Dedifferentiated amniotic fluid mesenchymal stem cell (primary cell): ENCODE results near the gene DCTN4.
A peak's percentile ranks its signal among the peaks of the same experiment; 100 is the strongest.

Experiments
- DNase-seq: peaks from one replicate; pipeline ENCODE4 v3.0.0-alpha.2; 2016; ENCODE audit errors: extremely low spot score

DCTN4 gene

GRCh38 chr5:150740992-150741391, 17.8 kb downstream of the DCTN4 start:
- DNase-seq = no peak

- no peak for DNase-seq
Measured at GRCh38 chr5:150738862-150739261, 20.0 kb downstream of the DCTN4 start.

- no peak for DNase-seq
Measured at GRCh38 chr5:150734579-150735384, 24.0 kb downstream of the DCTN4 start.

GRCh38 chr5:150731669-150732242, 27.1 kb downstream of the DCTN4 start:
- DNase-seq = no peak

GRCh38 chr5:150729859-150730258, 29.0 kb downstream of the DCTN4 start:
- no peak for DNase-seq

GRCh38 chr5:150723845-150724244, 35.0 kb downstream of the DCTN4 start:
- no peak for DNase-seq

GRCh38 chr5:150710165-150710564, 48.7 kb downstream of the DCTN4 start:
- no peak for DNase-seq

- DNase-seq = no peak
Measured at GRCh38 chr5:150706776-150707390, 51.9 kb downstream of the DCTN4 start.

- no peak for DNase-seq
Measured at GRCh38 chr5:150703762-150704161, 55.1 kb downstream of the DCTN4 start.

- DNase-seq = peak; percentile 85
Measured at GRCh38 chr5:150700594-150701377, 58.0 kb downstream of the DCTN4 start, which contains the start of gene RBM22. RBM22 (minus strand) TSS chr5:150701062; CDS start chr5:150700985, 77 bp downstream.

GRCh38 chr5:150700246-150700593, 58.6 kb downstream of the DCTN4 start:
- DNase-seq = peak; percentile 17

- peak; percentile 28 for DNase-seq
Measured at GRCh38 chr5:150694612-150695011, 64.2 kb downstream of the DCTN4 start.

- no peak for DNase-seq
Measured at GRCh38 chr5:150692276-150692675, 66.5 kb downstream of the DCTN4 start.

- no peak for DNase-seq
Measured at GRCh38 chr5:150690760-150691159, 68.1 kb downstream of the DCTN4 start.

GRCh38 chr5:150689120-150689519, 69.7 kb downstream of the DCTN4 start:
- no peak for DNase-seq

GRCh38 chr5:150676578-150676977, 82.2 kb downstream of the DCTN4 start:
- no peak for DNase-seq

GRCh38 chr5:150675069-150675468, 83.7 kb downstream of the DCTN4 start:
- no peak for DNase-seq

- no peak for DNase-seq
Measured at GRCh38 chr5:150674341-150674821, 84.4 kb downstream of the DCTN4 start.

GRCh38 chr5:150672884-150673275, 85.9 kb downstream of the DCTN4 start:
- no peak for DNase-seq

- no peak for DNase-seq
Measured at GRCh38 chr5:150672237-150672883, 86.5 kb downstream of the DCTN4 start.

GRCh38 chr5:150671509-150672236, 87.1 kb downstream of the DCTN4 start:
- DNase-seq = no peak
